GM19239 (cell line): Measurements from ENCODE around the gene DARS2.

Experiments
- DNase-seq: peaks from one replicate; pipeline ENCODE4 v3.0.0; 2011; ENCODE audit warnings: low spot score; ENCODE audit not compliant: insufficient read length
- FAIRE-seq: peaks from 2 replicates; lab custom pipeline; 2011; peaks lifted over from hg19 to GRCh38; lab: Jason Lieb, UNC

DARS2 gene

GRCh38 chr1:173884701-173885100, 60.2 kb downstream of the DARS2 start:
- no peak for FAIRE-seq

GRCh38 chr1:173886746-173887611, 62.5 kb downstream of the DARS2 start:
- DNase-seq (no peak), FAIRE-seq (no peak)

More at GRCh38 chr1:173884701-173885100, 60.2 kb downstream of the DARS2 start:
- no peak for DNase-seq

DNA sequence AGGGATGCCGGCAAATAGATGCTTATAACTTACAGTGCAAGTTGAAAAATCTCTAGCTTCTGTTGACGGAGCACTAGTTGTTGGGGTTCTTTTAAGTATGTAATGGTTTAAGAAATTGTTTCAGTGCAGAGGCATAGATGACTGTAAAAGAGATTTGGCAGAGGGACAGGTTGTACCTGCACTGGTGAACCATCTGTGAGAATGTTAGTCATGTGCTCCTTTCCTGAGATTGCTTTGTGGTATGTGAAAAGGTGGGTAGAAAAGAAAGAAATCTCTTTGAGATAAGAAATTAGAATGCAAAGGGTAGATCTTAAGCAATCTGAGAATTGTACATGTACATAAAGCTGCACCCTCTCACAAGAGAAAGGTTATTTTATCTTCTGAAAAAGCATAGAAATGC, 63.2 kb downstream of the DARS2 start:
- DNase-seq: no peak
- FAIRE-seq: no peak

DNA sequence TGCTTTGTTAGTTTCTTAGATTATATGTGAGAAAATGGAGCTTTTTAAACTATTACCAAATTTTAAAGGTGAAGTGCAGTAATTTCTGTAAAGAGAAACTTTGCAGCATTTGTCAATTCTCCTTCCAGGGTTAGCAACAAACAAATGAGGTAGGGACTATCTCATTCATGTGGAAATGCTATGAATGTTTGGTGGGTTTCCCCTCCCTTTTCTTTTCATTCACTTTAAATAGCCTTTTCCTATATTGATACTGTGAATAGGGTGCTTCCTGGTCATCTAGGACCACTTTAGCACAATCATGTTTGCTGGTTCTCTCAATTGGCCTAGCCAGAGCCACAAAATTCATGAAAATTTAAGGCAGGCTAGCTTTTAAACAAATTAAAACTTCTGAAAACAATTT, 64.3 kb downstream of the DARS2 start:
- no peak for FAIRE-seq
- DNase-seq: no peak

DNA sequence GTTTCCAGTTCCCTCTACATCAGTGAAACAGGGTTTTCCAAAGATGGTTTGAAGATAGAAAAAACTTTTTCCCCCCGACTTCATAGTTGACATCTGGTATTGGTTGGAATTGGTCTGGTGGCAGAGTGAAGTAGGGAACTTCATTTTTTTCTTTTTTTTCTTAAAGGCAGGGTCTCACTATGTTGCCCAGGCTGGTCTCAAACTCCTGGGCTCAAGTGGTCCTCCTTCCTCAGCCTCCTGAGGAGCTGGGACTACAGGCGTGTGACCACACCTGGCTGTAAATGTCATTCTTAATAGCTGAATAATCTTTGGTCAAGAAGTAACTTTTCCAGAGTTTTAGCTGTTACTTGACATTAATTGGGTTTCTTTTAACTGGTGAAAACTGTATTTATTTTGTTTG, 65.4 kb downstream of the DARS2 start:
- FAIRE-seq (no peak), DNase-seq (no peak)

- FAIRE-seq: no peak
These were observed 69.1 kb downstream of the DARS2 start for GRCh38 chr1:173893611-173894010.

DNA sequence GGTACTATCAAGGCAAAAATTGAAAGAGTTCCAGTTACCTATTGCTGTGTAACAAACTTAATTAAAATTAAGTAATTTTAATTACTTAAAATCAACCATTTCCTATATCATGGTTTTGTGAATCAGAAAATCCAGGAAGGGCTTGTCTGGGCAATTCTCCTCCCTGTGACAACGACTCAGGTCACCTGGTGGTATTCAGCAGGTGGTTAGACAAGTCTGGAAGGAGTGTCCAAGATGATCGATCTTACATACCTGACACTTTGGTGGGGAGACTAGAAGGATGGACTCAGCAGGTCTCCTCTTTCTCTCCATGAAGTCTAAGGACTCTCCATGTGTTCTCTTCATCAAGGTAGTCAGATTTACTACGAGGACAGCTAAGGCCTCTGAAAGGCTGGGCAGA, 69.7 kb downstream of the DARS2 start:
- FAIRE-seq: no peak
- DNase-seq: no peak

More at GRCh38 chr1:173893611-173894010, 69.1 kb downstream of the DARS2 start:
- DNase-seq: no peak

GRCh38 chr1:173900427-173900826, 76.0 kb downstream of the DARS2 start:
- DNase-seq (no peak), FAIRE-seq (no peak)

DNA sequence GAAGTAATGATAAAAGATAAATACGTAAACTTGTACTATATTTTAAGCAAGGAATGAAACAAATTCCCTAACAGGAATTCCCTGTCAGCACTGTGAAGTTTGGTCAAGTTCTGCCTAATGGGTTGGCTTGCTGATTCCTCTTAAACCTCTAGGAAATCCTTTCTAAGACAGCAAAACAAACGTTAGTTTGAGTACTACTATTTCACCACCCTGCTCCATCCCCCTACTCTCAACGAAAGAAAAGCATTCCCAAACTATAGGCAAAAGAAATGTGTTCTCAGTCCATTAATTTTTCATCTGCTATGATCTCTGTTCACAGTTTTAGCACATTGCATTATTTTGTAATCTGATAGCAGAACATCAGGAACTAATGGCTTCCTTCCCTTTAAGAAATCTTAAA, 76.5 kb downstream of the DARS2 start:
- DNase-seq (no peak), FAIRE-seq (no peak)

- DNase-seq: no peak
- FAIRE-seq: no peak
These were observed 79.5 kb downstream of the DARS2 start for GRCh38 chr1:173903827-173904531.
